Loucy (cell line): Measurements from ENCODE around the gene NXPE1.

Experiments
- H2AFZ ChIP-seq: fragments of 200-600 bp; sonication (generic); 2 replicates; pipeline ENCODE4 v1.6.0; 2016; ENCODE audit warnings: antibody characterized with exemption, mild to moderate bottlenecking, low read length, moderate library complexity
- H3F3A ChIP-seq: fragments of 200-600 bp; 2 replicates; pipeline ENCODE4 v1.6.0; 2016; ENCODE audit warnings: antibody characterized with exemption, low read depth, mild to moderate bottlenecking
- H3K27me3 ChIP-seq: fragments of 200-600 bp; sonication (generic); 2 replicates; pipeline ENCODE4 v1.6.1; 2014; ENCODE audit warnings: low read length, mild to moderate bottlenecking; ENCODE audit not compliant: insufficient read depth, poor library complexity, severe bottlenecking
- H3K36me3 ChIP-seq: fragments of 200-600 bp; sonication (generic); 2 replicates; pipeline ENCODE4 v1.6.1; 2016; ENCODE audit warnings: low read length; ENCODE audit not compliant: insufficient read depth
- H3K4me1 ChIP-seq: fragments of 200-600 bp; sonication (generic); 2 replicates; pipeline ENCODE4 v1.5.1; 2014; ENCODE audit warnings: low read length, mild to moderate bottlenecking; ENCODE audit not compliant: insufficient read depth, poor library complexity, severe bottlenecking
- H3K4me2 ChIP-seq: fragments of 200-600 bp; sonication (generic); 2 replicates; pipeline ENCODE4 v1.6.0; 2014; ENCODE audit warnings: antibody characterized with exemption, low read length, low read depth, mild to moderate bottlenecking; ENCODE audit not compliant: poor library complexity, severe bottlenecking
- H3K4me3 ChIP-seq: fragments of 200-600 bp; sonication (generic); 2 replicates; pipeline ENCODE4 v1.5.1; 2014; ENCODE audit warnings: low read length, mild to moderate bottlenecking, mixed read lengths; ENCODE audit not compliant: poor library complexity, severe bottlenecking
- H3K79me2 ChIP-seq: fragments of 200-600 bp; sonication (generic); 2 replicates; pipeline ENCODE4 v1.6.1; 2014; ENCODE audit warnings: low read length; ENCODE audit not compliant: insufficient read depth
- H3K9ac ChIP-seq: fragments of 200-600 bp; sonication (generic); 2 replicates; pipeline ENCODE4 v1.6.0; 2014; ENCODE audit warnings: mild to moderate bottlenecking, low read depth, low read length, moderate library complexity; ENCODE audit not compliant: poor library complexity, severe bottlenecking
- H3K9me2 ChIP-seq: fragments of 200-600 bp; sonication (generic); replicated peaks from 2 replicates; pipeline ENCODE4 v1.6.1; 2016; ENCODE audit warnings: low read depth, low read length, mixed read lengths
- H3K9me3 ChIP-seq: fragments of 200-600 bp; sonication (generic); 2 replicates; pipeline ENCODE4 v1.6.1; 2014; ENCODE audit warnings: mild to moderate bottlenecking, antibody characterized with exemption, low read length, low read depth; ENCODE audit not compliant: insufficient read depth
- H4K20me1 ChIP-seq: fragments of 200-600 bp; sonication (generic); 2 replicates; pipeline ENCODE4 v1.6.0; 2014; ENCODE audit warnings: antibody characterized with exemption, low read length, mild to moderate bottlenecking; ENCODE audit not compliant: insufficient read depth, poor library complexity, severe bottlenecking
- EZH2phosphoT487 ChIP-seq: fragments of 200-600 bp; IDR thresholded peaks from 2 replicates; pipeline ENCODE4 v1.6.1; 2018; ENCODE audit warnings: antibody characterized with exemption, mild to moderate bottlenecking, moderate library complexity, borderline replicate concordance
- TF ChIP-seq, protein P1 (sequence below): fragments of 200-600 bp; sonication (generic); conservative IDR thresholded peaks from 2 replicates; pipeline ENCODE4 v1.5.1; 2014; ENCODE audit warnings: mild to moderate bottlenecking, antibody characterized with exemption, low read length

NXPE1 gene

DNA sequence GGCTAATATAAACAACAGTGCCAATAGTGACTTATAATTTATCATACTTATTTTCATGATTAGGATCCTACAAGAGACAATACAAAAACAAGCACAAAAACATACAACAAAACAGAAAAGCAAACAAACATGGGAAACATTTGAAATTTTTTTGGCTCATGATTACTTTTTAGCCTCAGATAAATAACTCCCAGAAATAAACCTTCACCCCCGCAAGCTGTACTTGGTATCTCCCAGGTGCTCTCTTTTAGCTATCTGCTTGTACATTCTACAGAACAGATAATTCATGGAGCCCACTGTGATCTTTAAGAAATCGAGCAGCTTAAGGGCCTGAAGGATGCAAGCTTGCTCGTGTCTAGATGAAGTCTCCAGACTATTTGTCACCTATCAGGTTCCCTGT is 35.0 kb upstream of the NXPE1 start:
- no peak overlapping the region for H3K4me3 ChIP-seq
- no peak overlapping the region for H3K9ac ChIP-seq
- H3K4me1 ChIP-seq: no peaks in the 10 kb centered on the region
- no peaks in the 10 kb centered on the region for H4K20me1 ChIP-seq
- H2AFZ ChIP-seq: no peak overlapping the region
- TF ChIP-seq, protein P1, sequence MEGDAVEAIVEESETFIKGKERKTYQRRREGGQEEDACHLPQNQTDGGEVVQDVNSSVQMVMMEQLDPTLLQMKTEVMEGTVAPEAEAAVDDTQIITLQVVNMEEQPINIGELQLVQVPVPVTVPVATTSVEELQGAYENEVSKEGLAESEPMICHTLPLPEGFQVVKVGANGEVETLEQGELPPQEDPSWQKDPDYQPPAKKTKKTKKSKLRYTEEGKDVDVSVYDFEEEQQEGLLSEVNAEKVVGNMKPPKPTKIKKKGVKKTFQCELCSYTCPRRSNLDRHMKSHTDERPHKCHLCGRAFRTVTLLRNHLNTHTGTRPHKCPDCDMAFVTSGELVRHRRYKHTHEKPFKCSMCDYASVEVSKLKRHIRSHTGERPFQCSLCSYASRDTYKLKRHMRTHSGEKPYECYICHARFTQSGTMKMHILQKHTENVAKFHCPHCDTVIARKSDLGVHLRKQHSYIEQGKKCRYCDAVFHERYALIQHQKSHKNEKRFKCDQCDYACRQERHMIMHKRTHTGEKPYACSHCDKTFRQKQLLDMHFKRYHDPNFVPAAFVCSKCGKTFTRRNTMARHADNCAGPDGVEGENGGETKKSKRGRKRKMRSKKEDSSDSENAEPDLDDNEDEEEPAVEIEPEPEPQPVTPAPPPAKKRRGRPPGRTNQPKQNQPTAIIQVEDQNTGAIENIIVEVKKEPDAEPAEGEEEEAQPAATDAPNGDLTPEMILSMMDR: no peak
- no peak for TF ChIP-seq EZH2phosphoT487
- H3K27me3 ChIP-seq: no peaks in the 10 kb centered on the region
- no peaks in the 10 kb centered on the region for H3F3A ChIP-seq
- no peaks in the 10 kb centered on the region for H3K9me2 ChIP-seq
- H3K36me3 ChIP-seq: no peaks in the 10 kb centered on the region
- no peak overlapping the region for H3K4me2 ChIP-seq
- no peaks in the 10 kb centered on the region for H3K79me2 ChIP-seq
- H3K9me3 ChIP-seq: no peaks in the 10 kb centered on the region

DNA sequence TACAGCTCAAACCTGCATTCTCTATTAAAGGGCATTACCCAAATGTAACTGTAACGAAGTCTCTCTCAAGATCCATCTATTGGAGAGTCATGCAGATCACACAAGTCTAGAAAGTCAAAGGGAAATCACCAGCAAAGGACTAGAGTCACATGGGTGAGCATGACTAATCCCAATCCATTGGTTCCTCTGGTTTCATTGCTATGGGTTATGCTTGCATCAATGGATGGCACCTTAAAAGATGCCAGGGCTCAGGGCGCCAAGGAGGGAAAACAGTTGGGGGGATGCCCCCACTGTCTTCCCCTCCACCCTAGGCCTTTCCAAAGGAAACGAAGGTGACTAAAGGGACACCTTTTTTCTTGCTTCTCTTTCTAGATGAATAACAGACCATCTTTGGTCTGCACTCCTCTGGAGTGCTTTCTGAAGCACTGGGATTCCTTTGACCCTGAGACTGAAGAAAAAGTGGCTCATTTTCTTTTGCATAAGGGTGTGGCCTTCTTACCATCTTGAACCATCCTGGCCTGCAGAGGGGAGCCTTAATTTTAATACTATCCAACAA is 27.8 kb upstream of the NXPE1 start:
- TF ChIP-seq, protein P1: no peak
- TF ChIP-seq EZH2phosphoT487: no peak
- Histone ChIP-seq H3K4me2 (no peak overlapping the region), H3K27me3 (no peaks in the 10 kb centered on the region), H3F3A (no peaks in the 10 kb centered on the region), H3K9ac (no peak overlapping the region), H3K9me3 (no peaks in the 10 kb centered on the region; the same call in 1 of the 2 replicates), H3K4me3 (no peak overlapping the region), H3K36me3 (no peaks in the 10 kb centered on the region), H3K9me2 (no peaks in the 10 kb centered on the region), H4K20me1 (no peaks in the 10 kb centered on the region), H2AFZ (no peak overlapping the region), H3K4me1 (no peaks in the 10 kb centered on the region), H3K79me2 (no peaks in the 10 kb centered on the region)

DNA sequence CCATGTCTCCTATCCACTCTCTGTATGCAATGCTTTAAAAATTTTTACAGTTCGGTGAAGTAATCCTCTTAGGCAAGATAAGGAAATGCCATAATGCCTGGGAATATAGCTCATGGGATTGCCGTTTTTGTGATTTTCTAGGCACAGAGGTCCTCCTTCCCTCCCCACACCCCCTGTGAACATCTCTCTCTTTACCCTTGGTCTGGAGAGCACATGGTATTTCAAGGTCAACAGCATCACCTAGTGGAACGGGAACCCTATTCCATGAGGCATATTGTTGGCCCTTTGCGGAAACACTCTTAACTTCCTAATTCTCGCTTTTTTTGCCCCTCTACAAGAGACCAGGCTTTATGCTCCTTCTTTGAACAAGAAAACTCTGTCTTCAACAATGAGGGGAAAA is 27.1 kb upstream of the NXPE1 start:
- TF ChIP-seq EZH2phosphoT487: no peak
- TF ChIP-seq, protein P1: no peak; the same call in 1 of the 2 replicates
- H3K36me3 ChIP-seq: no peaks in the 10 kb centered on the region
- no peaks in the 10 kb centered on the region for H3K4me1 ChIP-seq
- no peaks in the 10 kb centered on the region for H3K79me2 ChIP-seq
- no peaks in the 10 kb centered on the region for H3F3A ChIP-seq
- H3K9ac ChIP-seq: no peak overlapping the region
- H4K20me1 ChIP-seq: no peaks in the 10 kb centered on the region
- no peaks in the 10 kb centered on the region for H3K9me2 ChIP-seq
- H3K4me2 ChIP-seq: no peak overlapping the region
- no peaks in the 10 kb centered on the region; the same call in 1 of the 2 replicates for H3K9me3 ChIP-seq
- no peak overlapping the region for H3K4me3 ChIP-seq
- H3K27me3 ChIP-seq: no peaks in the 10 kb centered on the region
- no peak overlapping the region for H2AFZ ChIP-seq
